GM21447 (cell line): ENCODE results near the gene TBATA.
"Not testable (repeated sequence)": the region's sequence is repeated elsewhere in the genome, so short reads cannot be mapped to it uniquely, and the experiment has no call there.

Source experiments
- ATAC-seq: cut with Tn5 transposase; IDR thresholded peaks from one replicate; pipeline ENCODE4 v1.9.1; 2021; ENCODE audit not compliant: unreplicated experiment

Gene TBATA

GRCh38 chr10:70779511-70780369, 5.4 kb downstream of the TBATA start:
- no peak for ATAC-seq

- ATAC-seq, result no peak
Measured at GRCh38 chr10:70779088-70779487, 6.1 kb downstream of the TBATA start.

- ATAC-seq, result no peak
Measured at GRCh38 chr10:70778267-70778924, 6.8 kb downstream of the TBATA start.

- no peak for ATAC-seq
Measured at GRCh38 chr10:70777063-70777875, 7.9 kb downstream of the TBATA start.

GRCh38 chr10:70776455-70777005, 8.6 kb downstream of the TBATA start:
- ATAC-seq, result no peak

GRCh38 chr10:70775679-70776454, 9.3 kb downstream of the TBATA start:
- ATAC-seq, result no peak

- no peak for ATAC-seq
Measured at GRCh38 chr10:70774810-70775678, 10.1 kb downstream of the TBATA start.

- no peak for ATAC-seq
Measured at GRCh38 chr10:70773965-70774809, 11.0 kb downstream of the TBATA start.

- no peak for ATAC-seq
Measured at GRCh38 chr10:70773461-70773860, 11.7 kb downstream of the TBATA start.

- ATAC-seq, result no peak
Measured at GRCh38 chr10:70772627-70773026, 12.6 kb downstream of the TBATA start.

- no peak for ATAC-seq
Measured at GRCh38 chr10:70771311-70772194, 13.6 kb downstream of the TBATA start.

GRCh38 chr10:70770516-70770915, 14.7 kb downstream of the TBATA start:
- not testable (repeated sequence) for ATAC-seq

GRCh38 chr10:70770001-70770400, 15.2 kb downstream of the TBATA start:
- ATAC-seq, result no peak

GRCh38 chr10:70769121-70769520, 16.1 kb downstream of the TBATA start:
- no peak for ATAC-seq

GRCh38 chr10:70768026-70768685, 17.0 kb downstream of the TBATA start:
- ATAC-seq, result not testable (repeated sequence)

- ATAC-seq, result no peak
Measured at GRCh38 chr10:70765794-70766594, 19.2 kb downstream of the TBATA start.
